Glutamatergic neuron (in vitro differentiated cells): ENCODE data around the gene MMD2. TPM values are rescaled to one million over a fixed set of nuclear protein-coding genes. Genes with fewer than 3 reads are reported as not detected.
"Not testable (repeated sequence)": the region's sequence is repeated elsewhere in the genome, so short reads cannot be mapped to it uniquely, and the experiment has no call there.

Experiments used
- DNase-seq: peaks from one replicate; pipeline ENCODE4 v3.0.0; 2022
- H3K27ac Mint-ChIP-seq: one replicate; pipeline ENCODE4 v1.8.0; 2020; ENCODE audit warnings: mild to moderate bottlenecking, mixed read lengths, inconsistent platforms; ENCODE audit not compliant: unreplicated experiment
- H3K27me3 Mint-ChIP-seq: one replicate; pipeline ENCODE4 v1.8.0; 2020; ENCODE audit warnings: mild to moderate bottlenecking, moderate library complexity, mixed read lengths, inconsistent platforms; ENCODE audit not compliant: unreplicated experiment
- H3K36me3 Mint-ChIP-seq: one replicate; pipeline ENCODE4 v1.8.0; 2020; ENCODE audit warnings: mild to moderate bottlenecking, mixed read lengths, inconsistent platforms; ENCODE audit not compliant: unreplicated experiment
- H3K4me1 Mint-ChIP-seq: one replicate; pipeline ENCODE4 v1.8.0; 2020; ENCODE audit warnings: mild to moderate bottlenecking, low read depth, mixed read lengths, inconsistent platforms; ENCODE audit not compliant: unreplicated experiment
- H3K4me3 Mint-ChIP-seq: one replicate; pipeline ENCODE4 v1.8.0; 2020; ENCODE audit warnings: mild to moderate bottlenecking, mixed read lengths, inconsistent platforms; ENCODE audit not compliant: unreplicated experiment
- H3K9me3 Mint-ChIP-seq: one replicate; pipeline ENCODE4 v1.8.0; 2020; ENCODE audit warnings: mild to moderate bottlenecking, moderate library complexity, mixed read lengths, inconsistent platforms; ENCODE audit not compliant: unreplicated experiment
- CTCF ChIP-seq: fragments of 200-600 bp; sonication (generic); IDR thresholded peaks from one replicate; pipeline ENCODE4 v1.5.0; 2021; ENCODE audit not compliant: partially characterized antibody, unreplicated experiment
- total RNA-seq: library from RNA; stranded (reverse); fragmentation: NEBNext Ultra II Directional; extraction: Animal tissue kit (Norgen Biotek cat#: 25700); gene quantifications from one replicate; pipeline ENCODE4 v1.2.1, GENCODE V29; 2021; ENCODE audit not compliant: unreplicated experiment

The MMD2 gene
- total RNA-seq, 1 donor from 2014 or later = 0.47 TPM

GRCh38 chr7:4998910-4999309 lies 39.9 kb upstream of the MMD2 start:
- DNase-seq = no peak
- Mint-ChIP-seq H3K36me3 (no peaks in the 10 kb centered on the region), H3K27me3 (peaks cover 4% of the 10 kb centered on the region), H3K9me3 (peaks cover 8% of the 10 kb centered on the region), H3K27ac (no peak overlapping the region), H3K4me1 (peaks cover 15% of the 10 kb centered on the region), H3K4me3 (no peak overlapping the region)
- TF ChIP-seq CTCF = no peak

GRCh38 chr7:4998244-4998643 lies 39.3 kb upstream of the MMD2 start:
- Mint-ChIP-seq H3K9me3 (peaks cover 8% of the 10 kb centered on the region), H3K4me3 (no peak overlapping the region), H3K27ac (no peak overlapping the region), H3K36me3 (no peaks in the 10 kb centered on the region), H3K27me3 (peaks cover 4% of the 10 kb centered on the region), H3K4me1 (peaks cover 15% of the 10 kb centered on the region)
- TF ChIP-seq CTCF = no peak
- DNase-seq = no peak

GRCh38 chr7:4996696-4997222 lies 37.8 kb upstream of the MMD2 start:
- Mint-ChIP-seq H3K27ac (no peak overlapping the region), H3K36me3 (no peaks in the 10 kb centered on the region), H3K9me3 (peaks cover 8% of the 10 kb centered on the region), H3K4me1 (peaks cover 15% of the 10 kb centered on the region), H3K27me3 (peaks cover 4% of the 10 kb centered on the region), H3K4me3 (peak overlapping the region; percentile 16)
- peak; percentile 26 for TF ChIP-seq CTCF
- DNase-seq = no peak

- H3K27ac Mint-ChIP-seq = peak overlapping the region; percentile 88
- DNase-seq = no peak
- peak overlapping the region; percentile 71 for H3K4me3 Mint-ChIP-seq
- H3K9me3 Mint-ChIP-seq = peaks cover 8% of the 10 kb centered on the region
- peaks cover 4% of the 10 kb centered on the region for H3K27me3 Mint-ChIP-seq
- no peak for TF ChIP-seq CTCF
- H3K36me3 Mint-ChIP-seq = no peaks in the 10 kb centered on the region
- H3K4me1 Mint-ChIP-seq = peaks cover 15% of the 10 kb centered on the region
Observed at GRCh38 chr7:4995429-4995969, 36.5 kb upstream of the MMD2 start.

DNA sequence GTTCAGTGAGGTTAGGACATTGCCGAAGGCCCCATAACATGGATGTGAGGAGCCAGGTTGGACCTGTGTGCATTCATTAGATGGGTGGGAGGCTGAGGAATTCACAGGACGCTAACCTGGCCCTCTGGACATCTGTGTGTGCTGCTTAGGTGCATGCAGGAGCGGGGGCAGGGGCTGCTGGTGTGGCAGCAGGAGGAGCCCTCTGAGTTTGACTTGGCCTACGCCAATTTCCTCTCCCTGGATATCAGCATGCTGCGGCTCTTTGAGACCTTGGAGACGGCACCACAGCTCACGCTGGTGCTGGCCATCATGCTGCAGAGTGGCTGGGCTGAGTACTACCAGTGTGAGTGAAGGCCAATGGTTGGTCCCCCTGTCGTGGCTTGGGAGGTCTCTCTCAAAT lies 34.5 kb upstream of the MMD2 start:
- Mint-ChIP-seq H3K9me3 (peaks cover 7% of the 10 kb centered on the region), H3K4me1 (peaks cover 15% of the 10 kb centered on the region), H3K4me3 (no peak overlapping the region), H3K27me3 (peaks cover 2% of the 10 kb centered on the region), H3K27ac (peak overlapping the region; percentile 11), H3K36me3 (no peaks in the 10 kb centered on the region)
- no peak for DNase-seq
- TF ChIP-seq CTCF = no peak

GRCh38 chr7:4982741-4983140 lies 23.8 kb upstream of the MMD2 start:
- not testable (repeated sequence) for H3K4me1 Mint-ChIP-seq, H3K4me3 Mint-ChIP-seq, H3K36me3 Mint-ChIP-seq, H3K27ac Mint-ChIP-seq, H3K9me3 Mint-ChIP-seq, H3K27me3 Mint-ChIP-seq, DNase-seq

DNA sequence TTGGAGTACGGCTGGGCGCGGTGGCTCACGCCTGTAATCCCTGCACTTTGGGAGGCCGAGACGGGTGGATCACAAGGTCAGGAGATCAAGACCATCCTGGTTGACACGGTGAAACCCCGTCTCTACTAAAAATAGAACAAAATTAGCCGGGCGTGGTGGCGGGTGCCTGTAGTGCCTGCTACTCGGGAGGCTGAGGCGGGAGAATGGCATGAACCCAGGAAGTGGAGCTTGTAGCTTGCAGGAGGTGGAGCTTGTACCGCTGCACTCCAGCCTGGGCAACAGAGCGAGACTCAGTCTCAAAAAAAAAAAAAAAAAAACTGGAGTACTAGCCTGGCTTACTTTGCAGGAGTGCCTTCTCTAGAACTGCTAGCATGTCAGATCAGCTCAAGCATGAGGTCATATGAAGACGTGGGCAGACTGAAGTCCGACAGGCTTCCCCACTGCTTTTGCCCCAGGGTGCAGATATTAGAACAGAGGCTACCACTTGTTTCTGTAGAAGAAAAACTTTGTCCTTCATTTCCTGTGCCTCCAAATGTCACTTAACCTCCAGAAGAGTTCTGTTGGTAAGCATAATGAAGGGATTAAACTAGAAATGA lies 22.4 kb upstream of the MMD2 start:
- not testable (repeated sequence) for H3K36me3 Mint-ChIP-seq, H3K4me3 Mint-ChIP-seq, H3K27me3 Mint-ChIP-seq, H3K4me1 Mint-ChIP-seq, H3K27ac Mint-ChIP-seq, H3K9me3 Mint-ChIP-seq
- peak; percentile 0 for DNase-seq
